Fibroblast of villous mesenchyme (primary cell): ENCODE data around the gene MBTD1. TPM values are rescaled to one million over a fixed set of nuclear protein-coding genes. Genes with fewer than 3 reads are reported as not detected.

Experiments used
- DNase-seq: peaks from one replicate; pipeline ENCODE4 v3.0.0-alpha.2; 2010; ENCODE audit warnings: low read depth
- H3K4me3 ChIP-seq: 2 replicates; pipeline ENCODE4 v1.5.1; 2011; ENCODE audit warnings: low read depth, mild to moderate bottlenecking, low read length
- total RNA-seq: library from RNA; depleted of rRNA; stranded (reverse); fragments of >200 nt; gene quantifications from 2 replicates; pipeline ENCODE4 v1.2.3, GENCODE V29; 2012
- TF ChIP-seq, protein P1 (sequence below): IDR thresholded peaks from 2 replicates; pipeline ENCODE4 v1.5.1; 2012; ENCODE audit warnings: low read depth, mild to moderate bottlenecking, low read length; ENCODE audit not compliant: insufficient read depth

Gene MBTD1
- total RNA-seq, 1 donor: 15.1 TPM

DNA sequence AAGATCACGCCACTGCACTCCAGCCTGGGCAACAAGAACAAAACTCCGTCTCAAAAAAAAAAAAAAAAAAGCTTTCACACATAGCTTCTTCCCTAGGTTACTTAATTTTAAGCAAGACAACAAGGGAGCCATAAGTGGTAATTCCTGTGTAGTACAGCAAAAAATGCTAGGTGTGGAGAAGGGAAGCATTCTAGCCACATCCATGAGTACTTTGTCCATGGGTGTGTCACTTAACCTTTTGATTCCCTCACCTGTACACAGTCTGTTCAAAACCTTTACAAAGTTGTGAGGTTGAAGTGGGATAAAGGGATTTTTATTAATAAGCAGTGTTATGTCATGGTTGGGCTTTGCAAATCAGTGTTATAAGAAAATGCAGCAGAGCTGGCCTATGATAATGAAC, 89.1 kb downstream of the MBTD1 start:
- no peak overlapping the region for H3K4me3 ChIP-seq
- DNase-seq: no peak
- TF ChIP-seq, protein P1, sequence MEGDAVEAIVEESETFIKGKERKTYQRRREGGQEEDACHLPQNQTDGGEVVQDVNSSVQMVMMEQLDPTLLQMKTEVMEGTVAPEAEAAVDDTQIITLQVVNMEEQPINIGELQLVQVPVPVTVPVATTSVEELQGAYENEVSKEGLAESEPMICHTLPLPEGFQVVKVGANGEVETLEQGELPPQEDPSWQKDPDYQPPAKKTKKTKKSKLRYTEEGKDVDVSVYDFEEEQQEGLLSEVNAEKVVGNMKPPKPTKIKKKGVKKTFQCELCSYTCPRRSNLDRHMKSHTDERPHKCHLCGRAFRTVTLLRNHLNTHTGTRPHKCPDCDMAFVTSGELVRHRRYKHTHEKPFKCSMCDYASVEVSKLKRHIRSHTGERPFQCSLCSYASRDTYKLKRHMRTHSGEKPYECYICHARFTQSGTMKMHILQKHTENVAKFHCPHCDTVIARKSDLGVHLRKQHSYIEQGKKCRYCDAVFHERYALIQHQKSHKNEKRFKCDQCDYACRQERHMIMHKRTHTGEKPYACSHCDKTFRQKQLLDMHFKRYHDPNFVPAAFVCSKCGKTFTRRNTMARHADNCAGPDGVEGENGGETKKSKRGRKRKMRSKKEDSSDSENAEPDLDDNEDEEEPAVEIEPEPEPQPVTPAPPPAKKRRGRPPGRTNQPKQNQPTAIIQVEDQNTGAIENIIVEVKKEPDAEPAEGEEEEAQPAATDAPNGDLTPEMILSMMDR: no peak

DNA sequence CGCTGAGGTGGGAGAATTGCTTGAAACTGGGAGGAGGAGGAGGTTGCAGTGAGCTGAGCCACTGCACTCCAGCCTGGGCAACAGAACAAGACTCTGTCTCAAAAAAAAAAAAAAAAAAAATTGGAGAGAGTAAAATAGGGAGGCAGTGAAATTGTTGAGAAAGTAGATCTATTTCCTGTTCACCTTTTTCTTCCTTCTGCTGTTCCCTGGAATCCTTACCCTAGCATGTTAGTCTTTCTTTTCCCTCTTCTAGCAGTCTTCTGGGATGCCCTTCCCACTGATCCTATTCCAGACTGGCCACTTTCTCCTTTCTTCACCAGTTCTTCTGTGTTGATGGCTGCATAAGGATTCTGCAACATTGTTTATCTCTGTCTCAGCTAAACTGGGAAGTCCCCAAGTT, 90.5 kb downstream of the MBTD1 start:
- H3K4me3 ChIP-seq: no peak overlapping the region
- DNase-seq: no peak
- TF ChIP-seq, protein P1: no peak

DNA sequence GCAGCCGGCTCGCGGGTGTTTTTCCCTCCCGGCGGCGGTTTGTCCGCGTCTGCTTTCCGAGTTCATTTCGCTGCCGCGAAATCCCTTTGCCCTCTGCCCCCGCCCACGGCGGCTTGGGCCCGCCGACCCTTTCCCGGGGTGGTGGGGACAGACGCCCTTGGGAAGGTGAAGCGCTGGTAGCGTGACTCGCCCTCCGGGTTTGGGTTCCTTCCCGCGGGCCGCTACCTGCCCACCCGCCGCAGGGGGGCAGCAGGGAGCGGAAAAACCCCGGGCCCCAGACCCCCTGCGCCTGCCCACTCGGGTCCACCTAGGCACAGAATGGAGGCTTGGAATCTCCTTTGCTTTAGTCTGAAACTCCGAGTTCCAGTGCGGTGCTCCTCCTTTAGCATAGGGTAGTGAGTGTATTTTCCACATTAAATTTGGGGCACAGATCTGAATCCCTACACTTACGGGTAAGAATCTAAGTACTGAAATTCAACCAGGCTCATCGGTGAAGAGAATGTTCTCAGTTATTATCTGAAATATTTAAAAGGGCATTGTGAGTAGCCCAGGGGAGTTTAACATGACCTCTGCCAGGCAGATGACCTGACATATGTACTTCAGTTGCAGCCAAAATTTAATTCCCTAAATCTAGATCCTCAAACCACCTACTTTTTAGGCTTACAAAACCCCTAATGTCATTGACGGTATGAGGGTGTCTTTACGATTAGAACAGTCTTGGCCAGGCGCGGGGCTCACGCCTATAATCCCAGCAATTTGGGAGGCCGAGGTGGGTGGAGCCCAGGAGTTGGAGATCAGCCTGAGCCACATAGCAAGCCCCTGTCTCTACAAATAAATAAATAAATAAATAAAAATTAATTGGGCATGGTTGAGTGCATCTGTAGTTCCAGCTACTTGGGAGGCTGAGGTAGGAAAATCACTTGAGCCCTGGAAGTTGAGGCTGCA, 92.6 kb downstream of the MBTD1 start:
- H3K4me3 ChIP-seq: peak overlapping the region; percentile 87
- peak; percentile 48 for DNase-seq
- TF ChIP-seq, protein P1: peak; percentile 80

DNA sequence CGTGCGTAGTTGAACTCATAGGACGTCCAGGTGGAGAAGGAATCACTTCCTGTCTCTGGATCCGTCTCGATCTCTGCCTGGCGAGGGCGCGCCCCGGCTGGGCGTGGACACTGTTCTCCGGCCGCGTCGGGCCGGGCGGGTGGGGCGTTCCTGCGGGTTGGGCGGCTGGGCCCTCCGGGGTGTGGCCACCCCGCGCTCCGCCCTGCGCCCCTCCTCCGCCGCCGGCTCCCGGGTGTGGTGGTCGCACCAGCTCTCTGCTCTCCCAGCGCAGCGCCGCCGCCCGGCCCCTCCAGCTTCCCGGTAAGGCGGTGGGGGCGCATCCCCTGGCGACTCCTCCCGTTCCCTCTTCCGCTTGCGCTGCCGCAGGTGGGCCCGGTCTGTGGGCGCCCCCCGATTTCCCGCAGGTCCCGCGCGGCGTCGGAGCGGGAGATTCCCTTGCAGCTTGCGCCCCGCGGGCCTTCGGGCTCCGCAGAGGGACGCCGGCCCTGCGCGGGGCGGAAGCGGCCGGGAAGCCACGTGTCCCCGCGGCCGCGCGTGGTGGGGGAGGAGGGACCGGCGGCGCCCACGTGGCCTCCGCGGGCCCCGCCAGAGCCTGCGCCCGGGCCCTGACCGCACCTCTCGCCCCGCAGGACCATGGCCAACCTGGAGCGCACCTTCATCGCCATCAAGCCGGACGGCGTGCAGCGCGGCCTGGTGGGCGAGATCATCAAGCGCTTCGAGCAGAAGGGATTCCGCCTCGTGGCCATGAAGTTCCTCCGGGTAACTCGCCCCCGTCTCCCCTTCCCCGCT, 93.5 kb downstream of the MBTD1 start, which contains the start of gene NME2:
Gene NME2 (plus strand): TSS at position 214 of the 789 bp plus-strand sequence. CDS start 420 bp downstream, at position 634.
- TF ChIP-seq, protein P1: no peak
- DNase-seq: peak; percentile 87

DNA sequence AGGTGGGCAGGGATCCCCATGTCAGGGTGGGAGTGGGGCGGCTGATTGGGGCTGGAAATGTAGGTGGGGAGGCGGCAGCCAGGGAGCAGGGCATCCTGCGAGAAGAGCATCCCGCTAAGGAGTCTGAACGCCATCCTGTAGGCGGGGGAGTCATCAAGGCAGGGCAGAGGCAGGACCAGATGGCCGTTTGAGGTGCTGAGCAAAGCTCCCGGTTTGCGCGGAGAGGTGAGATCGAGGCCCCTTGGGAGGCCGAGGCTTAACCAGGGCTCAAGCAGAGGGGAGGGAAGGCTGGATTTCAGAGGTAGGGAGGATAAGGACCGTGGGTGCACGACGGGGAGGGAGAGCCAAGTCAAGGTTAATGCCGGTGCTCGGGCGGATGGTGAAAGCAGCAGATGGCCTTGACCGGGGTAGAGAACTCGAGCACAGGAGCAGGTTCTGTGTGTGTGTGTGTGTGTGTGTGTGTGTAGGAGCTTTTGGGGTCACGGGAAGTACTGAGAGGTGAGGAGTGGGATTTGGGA, 94.1 kb downstream of the MBTD1 start:
- TF ChIP-seq, protein P1: no peak
- DNase-seq: no peak
- H3K4me3 ChIP-seq: peak overlapping the region; percentile 87

More for the DNA sequence above, 93.5 kb downstream of the MBTD1 start, which contains the start of gene NME2:
- peak within 1 kb of the TSS; percentile 87 for H3K4me3 ChIP-seq

DNA sequence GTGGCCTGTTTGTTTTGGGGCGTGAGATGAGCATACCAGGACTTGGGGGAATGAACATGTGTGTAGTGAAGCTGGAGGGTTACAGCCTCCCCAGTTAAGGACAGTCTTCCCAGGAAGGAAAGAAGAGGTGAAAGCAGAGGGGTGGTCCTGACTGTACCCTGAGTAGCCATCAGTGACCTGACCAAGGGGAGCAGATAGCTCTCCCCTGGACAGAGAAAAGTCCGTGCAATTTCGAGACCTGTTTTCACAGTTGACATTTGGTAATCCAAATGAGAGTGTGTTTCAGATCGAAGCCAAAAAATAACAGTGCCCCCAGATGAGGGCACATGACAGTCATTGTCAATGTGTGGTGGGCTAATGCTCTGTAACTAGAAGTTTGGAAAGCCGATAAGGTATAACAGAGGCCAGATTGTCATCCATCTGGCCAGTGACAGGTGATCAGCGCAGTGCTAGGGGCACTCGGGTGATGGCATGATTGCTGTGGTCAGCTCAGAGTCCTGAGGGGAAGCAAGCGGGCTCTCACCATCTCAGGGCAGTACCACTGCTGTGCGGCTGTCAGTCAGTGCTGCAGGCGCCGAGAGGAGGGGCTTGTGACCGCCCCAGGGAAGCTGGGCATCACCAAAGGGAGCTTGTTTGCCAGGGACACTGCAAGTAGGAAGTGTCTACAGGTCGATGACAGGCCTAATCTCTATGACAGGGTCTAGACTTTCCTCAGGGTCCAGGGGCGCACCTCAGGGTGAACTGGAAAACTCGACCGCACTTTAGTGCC, 94.8 kb downstream of the MBTD1 start:
- no peak for DNase-seq
- TF ChIP-seq, protein P1: no peak
- H3K4me3 ChIP-seq: peak overlapping the region; percentile 87
